ENCODE data around the gene BPIFB2.

GRCh38 chr20:33068251-33068939 lies 60.9 kb downstream of the BPIFB2 start:
- TF ChIP-seq YY1 (IDR thresholded peaks at IDR 0.05; ENCODE audit: low read depth), result no peak
- no peak for TF ChIP-seq REST (IDR thresholded peaks at IDR 0.05; ENCODE audit: low read depth, low read length)
- TF ChIP-seq RFX5 (IDR thresholded peaks at IDR 0.05; ENCODE audit: low read length), result no peak
- no peak for TF ChIP-seq CTCF (IDR thresholded peaks at IDR 0.05)

All from SK-N-SH (cell line).